ENCODE results near the gene ST3GAL6.

ST3GAL6 gene
- total RNA-seq: 0 to 0.27 reads per million in 2 donors

GRCh38 chr3:98763076-98763475 lies at the start of gene ST3GAL6:
Gene ST3GAL6, plus strand, starts transcription at chr3:98763340. Its CDS starts 5,101 bp downstream, at chr3:98768441.
- no peak for DNase-seq

GRCh38 chr3:98713984-98714383 lies 49.2 kb upstream of the ST3GAL6 start:
- no peak for DNase-seq

- DNase-seq: no peak
Observed at GRCh38 chr3:98717584-98717983, 45.6 kb upstream of the ST3GAL6 start.

- no peak for DNase-seq
Observed at GRCh38 chr3:98718730-98719129, 44.4 kb upstream of the ST3GAL6 start.

GRCh38 chr3:98721776-98722175 lies 41.4 kb upstream of the ST3GAL6 start:
- no peak for DNase-seq

GRCh38 chr3:98722389-98722788 lies 40.8 kb upstream of the ST3GAL6 start:
- no peak for DNase-seq

- DNase-seq: no peak
Observed at GRCh38 chr3:98725352-98725751, 37.8 kb upstream of the ST3GAL6 start.

GRCh38 chr3:98726084-98726483 lies 37.1 kb upstream of the ST3GAL6 start:
- no peak for DNase-seq

- no peak for DNase-seq
Observed at GRCh38 chr3:98727638-98728037, 35.5 kb upstream of the ST3GAL6 start.

- DNase-seq: no peak
Observed at GRCh38 chr3:98728672-98729071, 34.5 kb upstream of the ST3GAL6 start.

GRCh38 chr3:98730338-98730737 lies 32.8 kb upstream of the ST3GAL6 start:
- DNase-seq: no peak

GRCh38 chr3:98730886-98731537 lies 32.1 kb upstream of the ST3GAL6 start:
- no peak for DNase-seq

GRCh38 chr3:98731720-98732285 lies 31.3 kb upstream of the ST3GAL6 start:
- no peak for DNase-seq

GRCh38 chr3:98732286-98733052 lies 30.7 kb upstream of the ST3GAL6 start:
- DNase-seq: no peak

GRCh38 chr3:98733053-98733811 lies 29.9 kb upstream of the ST3GAL6 start:
- DNase-seq: peak in 1 of 5 experiments; percentile 19

- no peak for DNase-seq
Observed at GRCh38 chr3:98733812-98734281, 29.3 kb upstream of the ST3GAL6 start.

GRCh38 chr3:98734306-98734705 lies 28.8 kb upstream of the ST3GAL6 start:
- DNase-seq: no peak

- no peak for DNase-seq
Observed at GRCh38 chr3:98734735-98735134, 28.4 kb upstream of the ST3GAL6 start.

- DNase-seq: no peak
Observed at GRCh38 chr3:98735296-98735695, 27.8 kb upstream of the ST3GAL6 start.

GRCh38 chr3:98735761-98736269 lies 27.3 kb upstream of the ST3GAL6 start:
- DNase-seq: no peak

GRCh38 chr3:98737301-98737700 lies 25.8 kb upstream of the ST3GAL6 start:
- no peak for DNase-seq

- DNase-seq: no peak
Observed at GRCh38 chr3:98739266-98739665, 23.9 kb upstream of the ST3GAL6 start.

- no peak for DNase-seq
Observed at GRCh38 chr3:98740324-98740723, 22.8 kb upstream of the ST3GAL6 start.

Data from T-helper 2 cell (primary cell).